HG03139 (cell line): ENCODE results near the gene KLF7.

Experiments used
- ATAC-seq: cut with Tn5 transposase; IDR thresholded peaks from one replicate; pipeline ENCODE4 v1.9.1; 2021; ENCODE audit not compliant: unreplicated experiment

The KLF7 gene

GRCh38 chr2:207035875-207036274 lies 129.9 kb downstream of the KLF7 start:
- ATAC-seq: no peak

DNA sequence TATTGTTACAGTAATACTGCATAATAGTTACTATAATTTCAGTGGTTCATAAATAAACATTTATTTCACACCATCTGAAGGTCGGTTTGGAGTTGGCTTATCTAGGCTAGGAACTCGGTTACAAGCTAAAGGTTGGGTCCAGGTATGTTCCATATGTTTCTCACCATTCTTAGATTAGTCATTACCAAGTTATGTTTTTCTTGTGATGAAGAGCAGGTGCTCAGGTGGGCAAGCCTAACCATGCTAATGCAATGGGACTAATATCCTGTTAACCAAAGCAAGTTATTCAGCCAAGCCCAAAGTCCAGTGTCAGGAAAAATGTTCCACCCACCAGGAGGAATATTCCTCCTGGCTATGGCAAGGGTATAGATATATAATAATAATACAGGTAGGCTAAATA lies 133.3 kb downstream of the KLF7 start:
- ATAC-seq: no peak
